A673 (cell line): ENCODE measurements around the gene PIRT.

Experiments
- EZH2 ChIP-seq: fragments of 200-600 bp; sonication (generic); IDR thresholded peaks from 2 replicates; pipeline ENCODE4 v1.6.1; 2017; ENCODE audit warnings: borderline replicate concordance, low read depth, mild to moderate bottlenecking, mixed read lengths, antibody characterized with exemption, low read length; ENCODE audit not compliant: poor library complexity, severe bottlenecking
- TF ChIP-seq, protein P1 (sequence below): fragments of 300-800, 200-600 bp; sonication (generic); conservative IDR thresholded peaks from 2 replicates; pipeline ENCODE4 v1.5.1; 2017; ENCODE audit warnings: low read depth, mild to moderate bottlenecking, antibody characterized with exemption, low read length, moderate library complexity, mixed read lengths

DNA sequence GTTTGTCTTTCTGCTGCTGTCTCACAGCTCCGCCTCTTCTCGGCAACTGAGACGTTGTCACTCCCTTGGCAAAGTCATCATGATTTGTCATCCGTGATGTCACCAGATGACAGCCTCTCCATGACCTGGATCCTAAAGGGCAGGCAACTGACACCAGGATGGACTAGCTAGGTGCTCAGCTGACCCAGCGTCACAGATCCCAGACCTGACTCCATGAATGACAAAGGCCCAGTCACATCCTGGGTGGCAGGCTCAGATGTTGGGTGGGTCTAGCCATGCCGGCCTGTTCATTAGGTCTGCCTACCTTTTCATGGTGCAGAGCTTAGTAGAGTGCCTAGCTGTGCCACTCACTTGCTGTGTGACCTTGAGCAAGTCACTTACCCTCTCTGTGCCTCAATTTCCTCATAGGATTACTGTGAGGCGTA is 30.2 kb downstream of the PIRT start:
- TF ChIP-seq, protein P1, sequence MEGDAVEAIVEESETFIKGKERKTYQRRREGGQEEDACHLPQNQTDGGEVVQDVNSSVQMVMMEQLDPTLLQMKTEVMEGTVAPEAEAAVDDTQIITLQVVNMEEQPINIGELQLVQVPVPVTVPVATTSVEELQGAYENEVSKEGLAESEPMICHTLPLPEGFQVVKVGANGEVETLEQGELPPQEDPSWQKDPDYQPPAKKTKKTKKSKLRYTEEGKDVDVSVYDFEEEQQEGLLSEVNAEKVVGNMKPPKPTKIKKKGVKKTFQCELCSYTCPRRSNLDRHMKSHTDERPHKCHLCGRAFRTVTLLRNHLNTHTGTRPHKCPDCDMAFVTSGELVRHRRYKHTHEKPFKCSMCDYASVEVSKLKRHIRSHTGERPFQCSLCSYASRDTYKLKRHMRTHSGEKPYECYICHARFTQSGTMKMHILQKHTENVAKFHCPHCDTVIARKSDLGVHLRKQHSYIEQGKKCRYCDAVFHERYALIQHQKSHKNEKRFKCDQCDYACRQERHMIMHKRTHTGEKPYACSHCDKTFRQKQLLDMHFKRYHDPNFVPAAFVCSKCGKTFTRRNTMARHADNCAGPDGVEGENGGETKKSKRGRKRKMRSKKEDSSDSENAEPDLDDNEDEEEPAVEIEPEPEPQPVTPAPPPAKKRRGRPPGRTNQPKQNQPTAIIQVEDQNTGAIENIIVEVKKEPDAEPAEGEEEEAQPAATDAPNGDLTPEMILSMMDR, result no peak
- TF ChIP-seq EZH2, result no peak
